HL-60/S4 treated with retinoic acid at 250 ng/mL for 4 days and 3 days (cell line): ENCODE data around the gene ATOH8.

Experiments
- in situ Hi-C: fragments of 300-500 bp; cut with MboI; formaldehyde crosslinking; loops from 2 replicates; pipeline ENCODE4 v1.7.0; 2022; ENCODE audit warnings: low sequenced_read_pairs

Gene ATOH8

GRCh38 chr2:85796341-85797262 is 42.8 kb downstream of the ATOH8 start:
- in situ Hi-C loops, result loop anchor here (10.0 kb wide), 1 partner anchor 62 kb away; no protein-coding TSS in a partner anchor

GRCh38 chr2:85797263-85797660 is 43.5 kb downstream of the ATOH8 start:
- in situ Hi-C loops, result loop anchor here (10.0 kb wide), 1 partner anchor 62 kb away; no protein-coding TSS in a partner anchor

GRCh38 chr2:85797921-85798320 is 44.1 kb downstream of the ATOH8 start:
- in situ Hi-C loops, result loop anchor here (10.0 kb wide), 1 partner anchor 63 kb away; no protein-coding TSS in a partner anchor

- in situ Hi-C loops, result loop anchor here (10.0 kb wide), 1 partner anchor 65 kb away; no protein-coding TSS in a partner anchor
Observed at GRCh38 chr2:85799215-85799956, 45.6 kb downstream of the ATOH8 start.

- in situ Hi-C loops, result loop anchor here (25.0 kb wide), 1 partner anchor 388 kb away; the partner anchor contains the start of genes CAPG and SH2D6
Observed at GRCh38 chr2:85800586-85800985, 46.8 kb downstream of the ATOH8 start.

- in situ Hi-C loops, result loop anchor here (25.0 kb wide), 1 partner anchor 390 kb away; the partner anchor contains the start of genes CAPG and SH2D6
Observed at GRCh38 chr2:85801871-85802270, 48.1 kb downstream of the ATOH8 start.

- in situ Hi-C loops, result loop anchor here (25.0 kb wide), 1 partner anchor 390 kb away; the partner anchor contains the start of genes CAPG and SH2D6
Observed at GRCh38 chr2:85802354-85803103, 48.7 kb downstream of the ATOH8 start.

GRCh38 chr2:85803704-85804425 is 50.1 kb downstream of the ATOH8 start:
- in situ Hi-C loops, result loop anchor here (25.0 kb wide), 1 partner anchor 392 kb away; the partner anchor contains the start of genes CAPG and SH2D6

GRCh38 chr2:85804583-85804982 is 50.8 kb downstream of the ATOH8 start:
- in situ Hi-C loops, result loop anchor here (25.0 kb wide), 1 partner anchor 392 kb away; the partner anchor contains the start of genes CAPG and SH2D6

- in situ Hi-C loops, result loop anchor here (25.0 kb wide), 1 partner anchor 394 kb away; the partner anchor contains the start of genes CAPG and SH2D6
Observed at GRCh38 chr2:85806358-85807118, 52.7 kb downstream of the ATOH8 start.

GRCh38 chr2:85807756-85808155 is 54.0 kb downstream of the ATOH8 start:
- in situ Hi-C loops, result loop anchor here (25.0 kb wide), 1 partner anchor 395 kb away; the partner anchor contains the start of genes CAPG and SH2D6

GRCh38 chr2:85810371-85811179 is 56.8 kb downstream of the ATOH8 start:
- in situ Hi-C loops, result loop anchor here (5.0 to 25.0 kb wide), 3 partner anchors 68 to 398 kb away; partner anchors contain the start of genes CAPG and SH2D6

GRCh38 chr2:85811180-85812093 is 57.6 kb downstream of the ATOH8 start:
- in situ Hi-C loops, result loop anchor here (5.0 to 25.0 kb wide), 3 partner anchors 69 to 399 kb away; partner anchors contain the start of genes CAPG and SH2D6

GRCh38 chr2:85812094-85812735 is 58.4 kb downstream of the ATOH8 start:
- in situ Hi-C loops, result loop anchor here (5.0 to 25.0 kb wide), 3 partner anchors 70 to 400 kb away; partner anchors contain the start of genes CAPG and SH2D6

GRCh38 chr2:85813211-85813981 is 59.6 kb downstream of the ATOH8 start:
- in situ Hi-C loops, result loop anchor here (5.0 to 25.0 kb wide), 3 partner anchors 71 to 401 kb away; partner anchors contain the start of genes CAPG and SH2D6
